ENCODE measurements around the gene GNA14. TPM values are rescaled to one million over a fixed set of nuclear protein-coding genes. Genes with fewer than 3 reads are reported as not detected.
"Not testable (repeated sequence)": the region's sequence is repeated elsewhere in the genome, so short reads cannot be mapped to it uniquely, and the experiment has no call there.

Gene GNA14
- total and polyA plus RNA-seq, 2 experiments from 2014 or later, result 3.9 to 10.5 TPM

DNA sequence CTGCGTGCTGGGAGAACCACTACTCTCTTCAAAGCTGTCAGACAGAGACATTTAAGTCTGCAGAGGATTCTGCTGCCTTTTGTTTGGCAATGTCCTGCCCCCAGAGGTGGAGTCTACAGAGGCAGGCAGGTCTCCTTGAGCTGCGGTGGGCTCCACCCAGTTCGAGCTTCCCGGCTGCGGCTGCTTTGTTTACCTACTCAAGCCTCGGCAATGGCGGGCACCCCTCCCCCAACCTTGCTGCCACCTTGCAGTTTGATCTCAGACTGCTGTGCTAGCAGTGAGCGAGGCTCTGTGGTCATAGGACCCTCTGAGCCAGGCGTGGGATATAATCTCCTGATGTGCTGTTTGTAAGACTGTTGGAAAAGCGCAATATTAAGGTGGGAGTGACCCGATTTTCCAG lies 39.6 kb upstream of the GNA14 start:
- Mint-ChIP-seq H3K9me3 (peaks cover 39% of the 10 kb centered on the region), H3K36me3 (ENCODE audit: low read depth) (peaks cover 24% of the 10 kb centered on the region)
- H3K4me1 ChIP-seq (ENCODE audit: insufficient read depth); H3K9me2 ChIP-seq (ENCODE audit: insufficient read depth); H3K27ac Mint-ChIP-seq; H3K4me1 Mint-ChIP-seq; DNase-seq (ENCODE audit: low spot score); H2AFZ ChIP-seq; H4K20me1 ChIP-seq (replicated peaks; ENCODE audit: insufficient read depth); H3F3A ChIP-seq (replicated peaks; ENCODE audit: low read depth); H3K27ac ChIP-seq (ENCODE audit: low read depth); ATAC-seq; H3K4me3 Mint-ChIP-seq; H3K4me2 ChIP-seq; H3K27me3 Mint-ChIP-seq (ENCODE audit: insufficient read depth, low read depth, poor library complexity); H3K79me2 ChIP-seq (replicated peaks; ENCODE audit: insufficient read depth); H3K27me3 ChIP-seq (ENCODE audit: insufficient read depth); H3K36me3 ChIP-seq (ENCODE audit: insufficient read depth); H3K4me3 ChIP-seq: not testable (repeated sequence)

DNA sequence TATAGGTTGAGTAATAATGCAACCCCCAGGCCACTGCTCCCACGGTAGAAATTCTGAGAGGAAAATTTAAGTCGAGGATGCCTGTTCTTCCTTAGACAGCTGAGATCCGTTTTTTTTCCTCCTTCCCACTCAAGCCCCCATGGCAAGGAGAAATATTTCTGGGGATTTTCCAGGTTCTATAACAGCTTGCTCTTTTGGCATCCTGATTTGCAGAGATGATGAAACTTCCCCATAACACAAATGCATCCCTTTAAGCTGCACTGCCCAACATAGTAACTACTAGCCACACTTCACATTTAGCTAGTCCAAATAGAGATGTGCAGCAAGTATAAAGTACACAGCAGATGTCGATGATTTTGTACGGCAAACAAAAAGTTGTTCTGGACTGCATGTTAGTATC lies 32.5 kb upstream of the GNA14 start:
- no peaks in the 10 kb centered on the region for H3F3A ChIP-seq (replicated peaks; ENCODE audit: low read depth)
- TF ChIP-seq, protein P1, sequence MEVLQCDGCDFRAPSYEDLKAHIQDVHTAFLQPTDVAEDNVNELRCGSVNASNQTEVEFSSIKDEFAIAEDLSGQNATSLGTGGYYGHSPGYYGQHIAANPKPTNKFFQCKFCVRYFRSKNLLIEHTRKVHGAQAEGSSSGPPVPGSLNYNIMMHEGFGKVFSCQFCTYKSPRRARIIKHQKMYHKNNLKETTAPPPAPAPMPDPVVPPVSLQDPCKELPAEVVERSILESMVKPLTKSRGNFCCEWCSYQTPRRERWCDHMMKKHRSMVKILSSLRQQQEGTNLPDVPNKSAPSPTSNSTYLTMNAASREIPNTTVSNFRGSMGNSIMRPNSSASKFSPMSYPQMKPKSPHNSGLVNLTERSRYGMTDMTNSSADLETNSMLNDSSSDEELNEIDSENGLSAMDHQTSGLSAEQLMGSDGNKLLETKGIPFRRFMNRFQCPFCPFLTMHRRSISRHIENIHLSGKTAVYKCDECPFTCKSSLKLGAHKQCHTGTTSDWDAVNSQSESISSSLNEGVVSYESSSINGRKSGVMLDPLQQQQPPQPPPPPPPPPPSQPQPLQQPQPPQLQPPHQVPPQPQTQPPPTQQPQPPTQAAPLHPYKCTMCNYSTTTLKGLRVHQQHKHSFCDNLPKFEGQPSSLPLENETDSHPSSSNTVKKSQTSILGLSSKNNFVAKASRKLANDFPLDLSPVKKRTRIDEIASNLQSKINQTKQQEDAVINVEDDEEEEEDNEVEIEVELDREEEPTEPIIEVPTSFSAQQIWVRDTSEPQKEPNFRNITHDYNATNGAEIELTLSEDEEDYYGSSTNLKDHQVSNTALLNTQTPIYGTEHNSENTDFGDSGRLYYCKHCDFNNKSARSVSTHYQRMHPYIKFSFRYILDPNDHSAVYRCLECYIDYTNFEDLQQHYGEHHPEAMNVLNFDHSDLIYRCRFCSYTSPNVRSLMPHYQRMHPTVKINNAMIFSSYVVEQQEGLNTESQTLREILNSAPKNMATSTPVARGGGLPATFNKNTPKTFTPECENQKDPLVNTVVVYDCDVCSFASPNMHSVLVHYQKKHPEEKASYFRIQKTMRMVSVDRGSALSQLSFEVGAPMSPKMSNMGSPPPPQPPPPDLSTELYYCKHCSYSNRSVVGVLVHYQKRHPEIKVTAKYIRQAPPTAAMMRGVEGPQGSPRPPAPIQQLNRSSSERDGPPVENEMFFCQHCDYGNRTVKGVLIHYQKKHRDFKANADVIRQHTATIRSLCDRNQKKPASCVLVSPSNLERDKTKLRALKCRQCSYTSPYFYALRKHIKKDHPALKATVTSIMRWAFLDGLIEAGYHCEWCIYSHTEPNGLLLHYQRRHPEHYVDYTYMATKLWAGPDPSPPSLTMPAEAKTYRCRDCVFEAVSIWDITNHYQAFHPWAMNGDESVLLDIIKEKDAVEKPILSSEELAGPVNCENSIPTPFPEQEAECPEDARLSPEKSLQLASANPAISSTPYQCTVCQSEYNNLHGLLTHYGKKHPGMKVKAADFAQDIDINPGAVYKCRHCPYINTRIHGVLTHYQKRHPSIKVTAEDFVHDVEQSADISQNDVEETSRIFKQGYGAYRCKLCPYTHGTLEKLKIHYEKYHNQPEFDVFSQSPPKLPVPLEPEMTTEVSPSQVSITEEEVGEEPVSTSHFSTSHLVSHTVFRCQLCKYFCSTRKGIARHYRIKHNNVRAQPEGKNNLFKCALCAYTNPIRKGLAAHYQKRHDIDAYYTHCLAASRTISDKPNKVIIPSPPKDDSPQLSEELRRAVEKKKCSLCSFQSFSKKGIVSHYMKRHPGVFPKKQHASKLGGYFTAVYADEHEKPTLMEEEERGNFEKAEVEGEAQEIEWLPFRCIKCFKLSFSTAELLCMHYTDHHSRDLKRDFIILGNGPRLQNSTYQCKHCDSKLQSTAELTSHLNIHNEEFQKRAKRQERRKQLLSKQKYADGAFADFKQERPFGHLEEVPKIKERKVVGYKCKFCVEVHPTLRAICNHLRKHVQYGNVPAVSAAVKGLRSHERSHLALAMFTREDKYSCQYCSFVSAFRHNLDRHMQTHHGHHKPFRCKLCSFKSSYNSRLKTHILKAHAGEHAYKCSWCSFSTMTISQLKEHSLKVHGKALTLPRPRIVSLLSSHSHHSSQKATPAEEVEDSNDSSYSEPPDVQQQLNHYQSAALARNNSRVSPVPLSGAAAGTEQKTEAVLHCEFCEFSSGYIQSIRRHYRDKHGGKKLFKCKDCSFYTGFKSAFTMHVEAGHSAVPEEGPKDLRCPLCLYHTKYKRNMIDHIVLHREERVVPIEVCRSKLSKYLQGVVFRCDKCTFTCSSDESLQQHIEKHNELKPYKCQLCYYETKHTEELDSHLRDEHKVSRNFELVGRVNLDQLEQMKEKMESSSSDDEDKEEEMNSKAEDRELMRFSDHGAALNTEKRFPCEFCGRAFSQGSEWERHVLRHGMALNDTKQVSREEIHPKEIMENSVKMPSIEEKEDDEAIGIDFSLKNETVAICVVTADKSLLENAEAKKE (CRISPR knock-in tag; IDR thresholded peaks at IDR 0.05), result no peak
- TF ChIP-seq NANOG (IDR thresholded peaks at IDR 0.05; ENCODE audit: borderline replicate concordance) (no peak), STAT1 (IDR thresholded peaks at IDR 0.05; ENCODE audit: unreplicated experiment) (no peak), POLR2AphosphoS5 (IDR thresholded peaks at IDR 0.05; ENCODE audit: low read depth) (no peak), ZNF331 (CRISPR knock-in tag; IDR thresholded peaks at IDR 0.05; ENCODE audit: low read depth) (no peak), JUNB (IDR thresholded peaks at IDR 0.05; ENCODE audit: unreplicated experiment) (no peak)
- TF ChIP-seq, protein P2, sequence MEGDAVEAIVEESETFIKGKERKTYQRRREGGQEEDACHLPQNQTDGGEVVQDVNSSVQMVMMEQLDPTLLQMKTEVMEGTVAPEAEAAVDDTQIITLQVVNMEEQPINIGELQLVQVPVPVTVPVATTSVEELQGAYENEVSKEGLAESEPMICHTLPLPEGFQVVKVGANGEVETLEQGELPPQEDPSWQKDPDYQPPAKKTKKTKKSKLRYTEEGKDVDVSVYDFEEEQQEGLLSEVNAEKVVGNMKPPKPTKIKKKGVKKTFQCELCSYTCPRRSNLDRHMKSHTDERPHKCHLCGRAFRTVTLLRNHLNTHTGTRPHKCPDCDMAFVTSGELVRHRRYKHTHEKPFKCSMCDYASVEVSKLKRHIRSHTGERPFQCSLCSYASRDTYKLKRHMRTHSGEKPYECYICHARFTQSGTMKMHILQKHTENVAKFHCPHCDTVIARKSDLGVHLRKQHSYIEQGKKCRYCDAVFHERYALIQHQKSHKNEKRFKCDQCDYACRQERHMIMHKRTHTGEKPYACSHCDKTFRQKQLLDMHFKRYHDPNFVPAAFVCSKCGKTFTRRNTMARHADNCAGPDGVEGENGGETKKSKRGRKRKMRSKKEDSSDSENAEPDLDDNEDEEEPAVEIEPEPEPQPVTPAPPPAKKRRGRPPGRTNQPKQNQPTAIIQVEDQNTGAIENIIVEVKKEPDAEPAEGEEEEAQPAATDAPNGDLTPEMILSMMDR (conservative IDR thresholded peaks at IDR 0.05; ENCODE audit: low read depth in 2 of 2), result no peak
- TF ChIP-seq, protein P3, sequence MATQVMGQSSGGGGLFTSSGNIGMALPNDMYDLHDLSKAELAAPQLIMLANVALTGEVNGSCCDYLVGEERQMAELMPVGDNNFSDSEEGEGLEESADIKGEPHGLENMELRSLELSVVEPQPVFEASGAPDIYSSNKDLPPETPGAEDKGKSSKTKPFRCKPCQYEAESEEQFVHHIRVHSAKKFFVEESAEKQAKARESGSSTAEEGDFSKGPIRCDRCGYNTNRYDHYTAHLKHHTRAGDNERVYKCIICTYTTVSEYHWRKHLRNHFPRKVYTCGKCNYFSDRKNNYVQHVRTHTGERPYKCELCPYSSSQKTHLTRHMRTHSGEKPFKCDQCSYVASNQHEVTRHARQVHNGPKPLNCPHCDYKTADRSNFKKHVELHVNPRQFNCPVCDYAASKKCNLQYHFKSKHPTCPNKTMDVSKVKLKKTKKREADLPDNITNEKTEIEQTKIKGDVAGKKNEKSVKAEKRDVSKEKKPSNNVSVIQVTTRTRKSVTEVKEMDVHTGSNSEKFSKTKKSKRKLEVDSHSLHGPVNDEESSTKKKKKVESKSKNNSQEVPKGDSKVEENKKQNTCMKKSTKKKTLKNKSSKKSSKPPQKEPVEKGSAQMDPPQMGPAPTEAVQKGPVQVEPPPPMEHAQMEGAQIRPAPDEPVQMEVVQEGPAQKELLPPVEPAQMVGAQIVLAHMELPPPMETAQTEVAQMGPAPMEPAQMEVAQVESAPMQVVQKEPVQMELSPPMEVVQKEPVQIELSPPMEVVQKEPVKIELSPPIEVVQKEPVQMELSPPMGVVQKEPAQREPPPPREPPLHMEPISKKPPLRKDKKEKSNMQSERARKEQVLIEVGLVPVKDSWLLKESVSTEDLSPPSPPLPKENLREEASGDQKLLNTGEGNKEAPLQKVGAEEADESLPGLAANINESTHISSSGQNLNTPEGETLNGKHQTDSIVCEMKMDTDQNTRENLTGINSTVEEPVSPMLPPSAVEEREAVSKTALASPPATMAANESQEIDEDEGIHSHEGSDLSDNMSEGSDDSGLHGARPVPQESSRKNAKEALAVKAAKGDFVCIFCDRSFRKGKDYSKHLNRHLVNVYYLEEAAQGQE (IDR thresholded peaks at IDR 0.05; ENCODE audit: unreplicated experiment), result no peak
- no peaks in the 10 kb centered on the region for H4K20me1 ChIP-seq (replicated peaks; ENCODE audit: insufficient read depth)
- H3K4me1 ChIP-seq (ENCODE audit: insufficient read depth), result no peaks in the 10 kb centered on the region
- no peaks in the 10 kb centered on the region for H3K36me3 ChIP-seq (ENCODE audit: insufficient read depth)
- H3K27me3 ChIP-seq (ENCODE audit: insufficient read depth), result no peaks in the 10 kb centered on the region
- Mint-ChIP-seq H3K4me3 (no peak overlapping the region), H3K4me1 (no peaks in the 10 kb centered on the region), H3K9me3 (peaks cover 17% of the 10 kb centered on the region; the same call in 2 of the 3 replicates), H3K27me3 (ENCODE audit: insufficient read depth, low read depth, poor library complexity) (peaks cover 2% of the 10 kb centered on the region), H3K36me3 (ENCODE audit: low read depth) (peaks cover 12% of the 10 kb centered on the region; the same call in 2 of the 3 replicates), H3K27ac (no peak overlapping the region)
- H2AFZ ChIP-seq, result peak overlapping the region; percentile 6; the same call in 1 of the 2 replicates
- H3K4me2 ChIP-seq, result no peak overlapping the region
- H3K9me2 ChIP-seq (ENCODE audit: insufficient read depth), result peaks cover 5% of the 10 kb centered on the region; the same call in 1 of the 2 replicates
- H3K27ac ChIP-seq (ENCODE audit: low read depth), result no peak overlapping the region
- DNase-seq (ENCODE audit: low spot score) (no peak), ATAC-seq (no peak)
- H3K4me3 ChIP-seq, result no peak overlapping the region
- H3K79me2 ChIP-seq (replicated peaks; ENCODE audit: insufficient read depth), result no peaks in the 10 kb centered on the region

All from GM23338 (cell line).